ENCODE data around the gene TMEM42. TPM values are rescaled to one million over a fixed set of nuclear protein-coding genes. Genes with fewer than 3 reads are reported as not detected.

The TMEM42 gene
- total and polyA plus RNA-seq, 2 experiments from 2014 or later: 7.4 to 13.3 TPM

DNA sequence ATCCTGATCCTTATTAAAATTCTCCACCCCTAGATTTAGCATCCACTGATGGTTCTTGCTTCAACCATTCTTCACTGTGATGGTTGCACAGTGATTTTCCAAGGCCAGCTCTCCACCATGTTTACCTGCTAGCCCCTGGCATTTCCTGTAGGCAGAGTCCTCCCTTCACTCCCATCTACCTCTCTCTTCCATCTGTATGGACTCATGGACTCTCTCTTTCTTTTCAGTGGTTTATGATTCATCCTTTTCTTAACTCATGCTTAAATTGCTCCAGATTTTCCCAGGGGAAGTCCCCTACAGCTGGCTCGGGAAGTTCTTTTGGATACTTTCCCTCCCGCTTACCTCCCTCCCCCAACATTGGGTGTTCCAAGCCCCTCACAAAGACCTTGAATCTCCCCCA, 31.4 kb downstream of the TMEM42 start:
- no peak overlapping the region for H3K4me2 ChIP-seq
- no peak for ATAC-seq
- peaks cover 11% of the 10 kb centered on the region for H3K4me1 Mint-ChIP-seq

DNA sequence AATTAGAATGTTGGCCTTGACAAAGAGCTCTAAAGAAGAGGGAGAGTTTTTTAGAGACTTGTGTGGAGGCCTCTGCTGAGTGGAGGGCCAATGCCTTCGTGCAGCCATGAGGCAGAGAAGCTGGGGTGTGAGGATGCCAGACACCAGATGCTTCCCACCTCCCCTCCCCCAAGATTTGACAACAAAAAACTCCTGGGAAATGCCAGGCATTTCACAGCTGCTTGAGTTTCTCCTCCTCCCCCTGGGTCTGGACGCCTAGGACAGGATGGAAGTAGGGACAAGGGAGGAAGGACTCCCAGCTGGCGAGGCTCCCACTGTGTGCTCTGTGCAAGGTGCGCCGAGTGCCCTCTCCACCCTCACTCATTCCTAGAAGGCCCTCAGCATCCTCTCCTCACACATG, 32.8 kb downstream of the TMEM42 start:
- Histone ChIP-seq H2AFZ (no peak overlapping the region), H3K79me2 (replicated peaks; ENCODE audit: insufficient read depth) (no peaks in the 10 kb centered on the region), H3K4me2 (no peak overlapping the region), H3K27ac (ENCODE audit: low read depth) (no peak overlapping the region), H3K9me2 (ENCODE audit: insufficient read depth) (no peaks in the 10 kb centered on the region), H3K27me3 (ENCODE audit: insufficient read depth) (no peaks in the 10 kb centered on the region), H4K20me1 (replicated peaks; ENCODE audit: insufficient read depth) (no peaks in the 10 kb centered on the region), H3K4me3 (no peak overlapping the region), H3K4me1 (ENCODE audit: insufficient read depth) (no peaks in the 10 kb centered on the region; the same call in 1 of the 2 replicates), H3F3A (replicated peaks; ENCODE audit: low read depth) (no peaks in the 10 kb centered on the region), H3K36me3 (ENCODE audit: insufficient read depth) (no peaks in the 10 kb centered on the region)
- ATAC-seq (peak; percentile 26; the same call in 1 of the 3 replicates), DNase-seq (ENCODE audit: low spot score) (peak; percentile 51)
- no peaks in the 10 kb centered on the region for H3K36me3 Mint-ChIP-seq (ENCODE audit: low read depth)
- H3K27ac Mint-ChIP-seq: no peak overlapping the region
- no peaks in the 10 kb centered on the region; the same call in 2 of the 3 replicates for H3K9me3 Mint-ChIP-seq
- peaks cover 10% of the 10 kb centered on the region for H3K27me3 Mint-ChIP-seq (ENCODE audit: insufficient read depth, low read depth, poor library complexity)
- H3K4me3 Mint-ChIP-seq: no peak overlapping the region
- peaks cover 13% of the 10 kb centered on the region for H3K4me1 Mint-ChIP-seq
- TF ChIP-seq EZH2 (IDR thresholded peaks at IDR 0.05; ENCODE audit: low read depth, unreplicated experiment) (no peak), POLR2AphosphoS5 (IDR thresholded peaks at IDR 0.05; ENCODE audit: low read depth) (no peak), CREB1 (CRISPR knock-in tag; IDR thresholded peaks at IDR 0.05; ENCODE audit: low read depth) (no peak), NANOG (IDR thresholded peaks at IDR 0.05; ENCODE audit: borderline replicate concordance) (no peak)
- TF ChIP-seq, protein P1, sequence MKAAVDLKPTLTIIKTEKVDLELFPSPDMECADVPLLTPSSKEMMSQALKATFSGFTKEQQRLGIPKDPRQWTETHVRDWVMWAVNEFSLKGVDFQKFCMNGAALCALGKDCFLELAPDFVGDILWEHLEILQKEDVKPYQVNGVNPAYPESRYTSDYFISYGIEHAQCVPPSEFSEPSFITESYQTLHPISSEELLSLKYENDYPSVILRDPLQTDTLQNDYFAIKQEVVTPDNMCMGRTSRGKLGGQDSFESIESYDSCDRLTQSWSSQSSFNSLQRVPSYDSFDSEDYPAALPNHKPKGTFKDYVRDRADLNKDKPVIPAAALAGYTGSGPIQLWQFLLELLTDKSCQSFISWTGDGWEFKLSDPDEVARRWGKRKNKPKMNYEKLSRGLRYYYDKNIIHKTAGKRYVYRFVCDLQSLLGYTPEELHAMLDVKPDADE (IDR thresholded peaks at IDR 0.05): no peak
- TF ChIP-seq, protein P2, sequence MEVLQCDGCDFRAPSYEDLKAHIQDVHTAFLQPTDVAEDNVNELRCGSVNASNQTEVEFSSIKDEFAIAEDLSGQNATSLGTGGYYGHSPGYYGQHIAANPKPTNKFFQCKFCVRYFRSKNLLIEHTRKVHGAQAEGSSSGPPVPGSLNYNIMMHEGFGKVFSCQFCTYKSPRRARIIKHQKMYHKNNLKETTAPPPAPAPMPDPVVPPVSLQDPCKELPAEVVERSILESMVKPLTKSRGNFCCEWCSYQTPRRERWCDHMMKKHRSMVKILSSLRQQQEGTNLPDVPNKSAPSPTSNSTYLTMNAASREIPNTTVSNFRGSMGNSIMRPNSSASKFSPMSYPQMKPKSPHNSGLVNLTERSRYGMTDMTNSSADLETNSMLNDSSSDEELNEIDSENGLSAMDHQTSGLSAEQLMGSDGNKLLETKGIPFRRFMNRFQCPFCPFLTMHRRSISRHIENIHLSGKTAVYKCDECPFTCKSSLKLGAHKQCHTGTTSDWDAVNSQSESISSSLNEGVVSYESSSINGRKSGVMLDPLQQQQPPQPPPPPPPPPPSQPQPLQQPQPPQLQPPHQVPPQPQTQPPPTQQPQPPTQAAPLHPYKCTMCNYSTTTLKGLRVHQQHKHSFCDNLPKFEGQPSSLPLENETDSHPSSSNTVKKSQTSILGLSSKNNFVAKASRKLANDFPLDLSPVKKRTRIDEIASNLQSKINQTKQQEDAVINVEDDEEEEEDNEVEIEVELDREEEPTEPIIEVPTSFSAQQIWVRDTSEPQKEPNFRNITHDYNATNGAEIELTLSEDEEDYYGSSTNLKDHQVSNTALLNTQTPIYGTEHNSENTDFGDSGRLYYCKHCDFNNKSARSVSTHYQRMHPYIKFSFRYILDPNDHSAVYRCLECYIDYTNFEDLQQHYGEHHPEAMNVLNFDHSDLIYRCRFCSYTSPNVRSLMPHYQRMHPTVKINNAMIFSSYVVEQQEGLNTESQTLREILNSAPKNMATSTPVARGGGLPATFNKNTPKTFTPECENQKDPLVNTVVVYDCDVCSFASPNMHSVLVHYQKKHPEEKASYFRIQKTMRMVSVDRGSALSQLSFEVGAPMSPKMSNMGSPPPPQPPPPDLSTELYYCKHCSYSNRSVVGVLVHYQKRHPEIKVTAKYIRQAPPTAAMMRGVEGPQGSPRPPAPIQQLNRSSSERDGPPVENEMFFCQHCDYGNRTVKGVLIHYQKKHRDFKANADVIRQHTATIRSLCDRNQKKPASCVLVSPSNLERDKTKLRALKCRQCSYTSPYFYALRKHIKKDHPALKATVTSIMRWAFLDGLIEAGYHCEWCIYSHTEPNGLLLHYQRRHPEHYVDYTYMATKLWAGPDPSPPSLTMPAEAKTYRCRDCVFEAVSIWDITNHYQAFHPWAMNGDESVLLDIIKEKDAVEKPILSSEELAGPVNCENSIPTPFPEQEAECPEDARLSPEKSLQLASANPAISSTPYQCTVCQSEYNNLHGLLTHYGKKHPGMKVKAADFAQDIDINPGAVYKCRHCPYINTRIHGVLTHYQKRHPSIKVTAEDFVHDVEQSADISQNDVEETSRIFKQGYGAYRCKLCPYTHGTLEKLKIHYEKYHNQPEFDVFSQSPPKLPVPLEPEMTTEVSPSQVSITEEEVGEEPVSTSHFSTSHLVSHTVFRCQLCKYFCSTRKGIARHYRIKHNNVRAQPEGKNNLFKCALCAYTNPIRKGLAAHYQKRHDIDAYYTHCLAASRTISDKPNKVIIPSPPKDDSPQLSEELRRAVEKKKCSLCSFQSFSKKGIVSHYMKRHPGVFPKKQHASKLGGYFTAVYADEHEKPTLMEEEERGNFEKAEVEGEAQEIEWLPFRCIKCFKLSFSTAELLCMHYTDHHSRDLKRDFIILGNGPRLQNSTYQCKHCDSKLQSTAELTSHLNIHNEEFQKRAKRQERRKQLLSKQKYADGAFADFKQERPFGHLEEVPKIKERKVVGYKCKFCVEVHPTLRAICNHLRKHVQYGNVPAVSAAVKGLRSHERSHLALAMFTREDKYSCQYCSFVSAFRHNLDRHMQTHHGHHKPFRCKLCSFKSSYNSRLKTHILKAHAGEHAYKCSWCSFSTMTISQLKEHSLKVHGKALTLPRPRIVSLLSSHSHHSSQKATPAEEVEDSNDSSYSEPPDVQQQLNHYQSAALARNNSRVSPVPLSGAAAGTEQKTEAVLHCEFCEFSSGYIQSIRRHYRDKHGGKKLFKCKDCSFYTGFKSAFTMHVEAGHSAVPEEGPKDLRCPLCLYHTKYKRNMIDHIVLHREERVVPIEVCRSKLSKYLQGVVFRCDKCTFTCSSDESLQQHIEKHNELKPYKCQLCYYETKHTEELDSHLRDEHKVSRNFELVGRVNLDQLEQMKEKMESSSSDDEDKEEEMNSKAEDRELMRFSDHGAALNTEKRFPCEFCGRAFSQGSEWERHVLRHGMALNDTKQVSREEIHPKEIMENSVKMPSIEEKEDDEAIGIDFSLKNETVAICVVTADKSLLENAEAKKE (CRISPR knock-in tag; IDR thresholded peaks at IDR 0.05): no peak
- TF ChIP-seq, protein P3, sequence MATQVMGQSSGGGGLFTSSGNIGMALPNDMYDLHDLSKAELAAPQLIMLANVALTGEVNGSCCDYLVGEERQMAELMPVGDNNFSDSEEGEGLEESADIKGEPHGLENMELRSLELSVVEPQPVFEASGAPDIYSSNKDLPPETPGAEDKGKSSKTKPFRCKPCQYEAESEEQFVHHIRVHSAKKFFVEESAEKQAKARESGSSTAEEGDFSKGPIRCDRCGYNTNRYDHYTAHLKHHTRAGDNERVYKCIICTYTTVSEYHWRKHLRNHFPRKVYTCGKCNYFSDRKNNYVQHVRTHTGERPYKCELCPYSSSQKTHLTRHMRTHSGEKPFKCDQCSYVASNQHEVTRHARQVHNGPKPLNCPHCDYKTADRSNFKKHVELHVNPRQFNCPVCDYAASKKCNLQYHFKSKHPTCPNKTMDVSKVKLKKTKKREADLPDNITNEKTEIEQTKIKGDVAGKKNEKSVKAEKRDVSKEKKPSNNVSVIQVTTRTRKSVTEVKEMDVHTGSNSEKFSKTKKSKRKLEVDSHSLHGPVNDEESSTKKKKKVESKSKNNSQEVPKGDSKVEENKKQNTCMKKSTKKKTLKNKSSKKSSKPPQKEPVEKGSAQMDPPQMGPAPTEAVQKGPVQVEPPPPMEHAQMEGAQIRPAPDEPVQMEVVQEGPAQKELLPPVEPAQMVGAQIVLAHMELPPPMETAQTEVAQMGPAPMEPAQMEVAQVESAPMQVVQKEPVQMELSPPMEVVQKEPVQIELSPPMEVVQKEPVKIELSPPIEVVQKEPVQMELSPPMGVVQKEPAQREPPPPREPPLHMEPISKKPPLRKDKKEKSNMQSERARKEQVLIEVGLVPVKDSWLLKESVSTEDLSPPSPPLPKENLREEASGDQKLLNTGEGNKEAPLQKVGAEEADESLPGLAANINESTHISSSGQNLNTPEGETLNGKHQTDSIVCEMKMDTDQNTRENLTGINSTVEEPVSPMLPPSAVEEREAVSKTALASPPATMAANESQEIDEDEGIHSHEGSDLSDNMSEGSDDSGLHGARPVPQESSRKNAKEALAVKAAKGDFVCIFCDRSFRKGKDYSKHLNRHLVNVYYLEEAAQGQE (IDR thresholded peaks at IDR 0.05; ENCODE audit: unreplicated experiment): no peak

More for the DNA sequence above, 31.4 kb downstream of the TMEM42 start:
- H2AFZ ChIP-seq: no peak overlapping the region
- Mint-ChIP-seq H3K4me3 (no peak overlapping the region), H3K9me3 (no peaks in the 10 kb centered on the region; the same call in 2 of the 3 replicates), H3K27ac (no peak overlapping the region), H3K27me3 (ENCODE audit: insufficient read depth, low read depth, poor library complexity) (peaks cover 8% of the 10 kb centered on the region), H3K36me3 (ENCODE audit: low read depth) (no peaks in the 10 kb centered on the region)
- DNase-seq (ENCODE audit: low spot score): no peak
- TF ChIP-seq STAT1 (IDR thresholded peaks at IDR 0.05; ENCODE audit: unreplicated experiment) (no peak), EZH2 (IDR thresholded peaks at IDR 0.05; ENCODE audit: low read depth, unreplicated experiment) (no peak), POLR2AphosphoS5 (IDR thresholded peaks at IDR 0.05; ENCODE audit: low read depth) (no peak), ZNF331 (CRISPR knock-in tag; IDR thresholded peaks at IDR 0.05; ENCODE audit: low read depth) (no peak), ZNF114 (CRISPR knock-in tag; IDR thresholded peaks at IDR 0.05) (no peak)
- TF ChIP-seq, protein P1 (IDR thresholded peaks at IDR 0.05): no peak
- no peaks in the 10 kb centered on the region for H4K20me1 ChIP-seq (replicated peaks; ENCODE audit: insufficient read depth)
- peaks cover 8% of the 10 kb centered on the region for H3K4me1 ChIP-seq (ENCODE audit: insufficient read depth)
- H3K4me3 ChIP-seq: no peak overlapping the region
- H3K9me2 ChIP-seq (ENCODE audit: insufficient read depth): peaks cover 7% of the 10 kb centered on the region
- H3K79me2 ChIP-seq (replicated peaks; ENCODE audit: insufficient read depth): no peaks in the 10 kb centered on the region
- H3F3A ChIP-seq (replicated peaks; ENCODE audit: low read depth): no peaks in the 10 kb centered on the region
- H3K36me3 ChIP-seq (ENCODE audit: insufficient read depth): no peaks in the 10 kb centered on the region
- no peaks in the 10 kb centered on the region for H3K27me3 ChIP-seq (ENCODE audit: insufficient read depth)
- H3K27ac ChIP-seq (ENCODE audit: low read depth): no peak overlapping the region

All from GM23338 (cell line).